GM12891 (cell line): ENCODE results near the gene DYNC1I1.

Experiments
- POLR2A ChIP-seq: IDR thresholded peaks from 2 replicates; pipeline ENCODE4 v1.6.1; 2011; ENCODE audit warnings: low read depth, low read length, control low read depth
- POLR2AphosphoS5 ChIP-seq: IDR thresholded peaks from 2 replicates; pipeline ENCODE4 v1.6.1; 2011; ENCODE audit warnings: low read depth, low read length, control low read depth
- POU2F2 ChIP-seq: IDR thresholded peaks from 2 replicates; pipeline ENCODE4 v1.6.1; 2011; ENCODE audit warnings: low read depth, mild to moderate bottlenecking, control low read depth, low read length, moderate library complexity
- SPI1 ChIP-seq: IDR thresholded peaks from 2 replicates; pipeline ENCODE4 v1.6.1; 2011; ENCODE audit warnings: low read depth, low read length, control low read depth
- TAF1 ChIP-seq: IDR thresholded peaks from 2 replicates; pipeline ENCODE4 v1.6.1; 2011; ENCODE audit warnings: low read depth, low read length, control low read depth

DNA sequence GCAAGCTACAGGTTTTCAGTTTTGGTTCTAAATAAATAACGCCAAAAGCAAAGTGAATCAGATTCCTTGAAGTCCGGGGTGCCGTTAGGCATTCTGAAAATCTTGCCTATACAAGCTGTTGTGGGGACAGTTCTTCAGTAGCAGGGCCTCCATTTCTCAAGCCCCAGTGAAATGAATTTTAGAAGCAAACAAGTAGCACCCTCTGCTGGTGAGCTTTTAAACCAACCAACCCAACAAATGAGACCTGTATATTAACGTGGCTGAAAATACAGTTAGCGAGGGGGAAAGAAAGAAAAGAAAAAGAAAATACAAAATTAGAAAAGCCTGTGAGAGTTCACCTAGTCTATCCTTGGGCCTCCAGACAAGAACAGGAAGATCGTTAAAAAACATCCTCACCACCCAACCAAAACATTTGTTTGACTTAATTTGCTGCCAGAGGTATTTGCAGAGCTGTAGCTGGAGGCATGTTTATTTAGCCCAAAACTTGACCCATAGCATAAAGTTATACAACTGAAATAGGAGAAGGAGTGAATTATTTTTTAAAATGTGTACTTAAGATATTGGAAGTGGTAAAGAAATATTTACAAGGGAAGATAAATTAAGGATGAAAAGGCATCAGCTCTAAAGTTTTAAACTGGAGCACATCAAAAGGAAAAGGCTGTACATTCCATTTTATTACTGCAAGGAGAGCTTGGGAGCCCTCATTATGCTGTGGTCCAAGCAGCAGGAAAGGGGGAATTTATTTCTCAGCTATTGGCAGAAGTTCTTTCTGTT is 98.9 kb downstream of the DYNC1I1 start:
- TF ChIP-seq POLR2A: no peak
- no peak for TF ChIP-seq POLR2AphosphoS5
- TF ChIP-seq TAF1: no peak
- no peak for TF ChIP-seq POU2F2
- TF ChIP-seq SPI1: no peak
